GM12872 (cell line): ENCODE results near the gene ENO4.

Experiments
- TF ChIP-seq, protein P1 (sequence below): IDR thresholded peaks from 3 replicates; pipeline ENCODE4 v1.5.1; 2011; ENCODE audit warnings: low read depth, mild to moderate bottlenecking, low read length, moderate library complexity; ENCODE audit not compliant: insufficient read depth

ENO4 gene, protein sequence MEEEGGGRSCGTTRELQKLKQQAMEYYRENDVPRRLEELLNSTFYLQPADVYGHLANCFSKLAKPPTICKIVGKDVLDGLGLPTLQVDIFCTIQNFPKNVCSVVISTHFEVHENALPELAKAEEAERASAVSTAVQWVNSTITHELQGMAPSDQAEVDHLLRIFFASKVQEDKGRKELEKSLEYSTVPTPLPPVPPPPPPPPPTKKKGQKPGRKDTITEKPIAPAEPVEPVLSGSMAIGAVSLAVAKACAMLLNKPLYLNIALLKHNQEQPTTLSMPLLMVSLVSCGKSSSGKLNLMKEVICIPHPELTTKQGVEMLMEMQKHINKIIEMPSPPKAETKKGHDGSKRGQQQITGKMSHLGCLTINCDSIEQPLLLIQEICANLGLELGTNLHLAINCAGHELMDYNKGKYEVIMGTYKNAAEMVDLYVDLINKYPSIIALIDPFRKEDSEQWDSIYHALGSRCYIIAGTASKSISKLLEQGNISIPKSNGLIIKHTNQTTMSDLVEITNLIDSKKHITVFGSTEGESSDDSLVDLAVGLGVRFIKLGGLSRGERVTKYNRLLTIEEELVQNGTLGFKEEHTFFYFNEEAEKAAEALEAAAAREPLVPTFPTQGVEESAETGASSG

DNA sequence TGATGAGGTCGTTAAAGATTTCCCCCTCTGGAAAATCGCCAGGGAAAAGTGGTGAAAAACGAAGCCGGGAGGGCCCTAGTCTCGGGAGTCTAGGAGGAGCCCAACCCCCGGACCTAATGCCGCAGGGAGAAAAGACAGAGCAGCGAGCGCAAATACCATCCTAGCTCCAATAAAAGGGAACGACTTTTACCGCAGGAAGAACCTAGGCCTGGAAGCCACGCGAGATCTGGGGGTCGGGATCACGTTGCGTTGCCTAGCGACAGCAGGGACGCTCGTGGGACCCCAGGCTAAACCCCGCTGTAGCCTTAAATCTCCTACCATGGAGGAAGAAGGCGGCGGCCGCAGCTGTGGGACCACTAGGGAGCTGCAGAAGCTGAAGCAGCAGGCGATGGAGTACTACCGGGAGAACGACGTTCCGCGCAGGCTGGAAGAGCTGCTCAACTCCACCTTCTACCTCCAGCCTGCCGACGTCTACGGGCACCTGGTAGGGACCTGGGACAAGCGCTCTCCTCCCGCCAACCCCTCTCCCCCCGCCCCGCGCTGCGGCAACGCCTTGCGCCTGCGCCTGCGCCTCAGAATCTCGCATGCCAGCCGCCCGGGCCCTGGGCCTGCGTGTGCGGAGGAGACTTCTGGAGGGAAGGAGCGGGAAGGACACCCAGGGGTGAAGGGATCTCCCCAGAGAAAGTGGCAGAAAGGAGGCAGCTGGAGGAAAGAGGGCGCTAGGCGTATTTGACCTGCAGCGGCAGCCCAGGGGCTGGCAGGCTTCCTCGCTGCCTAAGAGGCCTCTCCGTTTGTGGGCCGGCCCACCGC lies at the start of gene ENO4:
Gene ENO4 (plus strand): TSS at position 252 of the 810 bp plus-strand sequence. CDS start 68 bp downstream, at position 320.
- TF ChIP-seq, protein P1, sequence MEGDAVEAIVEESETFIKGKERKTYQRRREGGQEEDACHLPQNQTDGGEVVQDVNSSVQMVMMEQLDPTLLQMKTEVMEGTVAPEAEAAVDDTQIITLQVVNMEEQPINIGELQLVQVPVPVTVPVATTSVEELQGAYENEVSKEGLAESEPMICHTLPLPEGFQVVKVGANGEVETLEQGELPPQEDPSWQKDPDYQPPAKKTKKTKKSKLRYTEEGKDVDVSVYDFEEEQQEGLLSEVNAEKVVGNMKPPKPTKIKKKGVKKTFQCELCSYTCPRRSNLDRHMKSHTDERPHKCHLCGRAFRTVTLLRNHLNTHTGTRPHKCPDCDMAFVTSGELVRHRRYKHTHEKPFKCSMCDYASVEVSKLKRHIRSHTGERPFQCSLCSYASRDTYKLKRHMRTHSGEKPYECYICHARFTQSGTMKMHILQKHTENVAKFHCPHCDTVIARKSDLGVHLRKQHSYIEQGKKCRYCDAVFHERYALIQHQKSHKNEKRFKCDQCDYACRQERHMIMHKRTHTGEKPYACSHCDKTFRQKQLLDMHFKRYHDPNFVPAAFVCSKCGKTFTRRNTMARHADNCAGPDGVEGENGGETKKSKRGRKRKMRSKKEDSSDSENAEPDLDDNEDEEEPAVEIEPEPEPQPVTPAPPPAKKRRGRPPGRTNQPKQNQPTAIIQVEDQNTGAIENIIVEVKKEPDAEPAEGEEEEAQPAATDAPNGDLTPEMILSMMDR: no peak

DNA sequence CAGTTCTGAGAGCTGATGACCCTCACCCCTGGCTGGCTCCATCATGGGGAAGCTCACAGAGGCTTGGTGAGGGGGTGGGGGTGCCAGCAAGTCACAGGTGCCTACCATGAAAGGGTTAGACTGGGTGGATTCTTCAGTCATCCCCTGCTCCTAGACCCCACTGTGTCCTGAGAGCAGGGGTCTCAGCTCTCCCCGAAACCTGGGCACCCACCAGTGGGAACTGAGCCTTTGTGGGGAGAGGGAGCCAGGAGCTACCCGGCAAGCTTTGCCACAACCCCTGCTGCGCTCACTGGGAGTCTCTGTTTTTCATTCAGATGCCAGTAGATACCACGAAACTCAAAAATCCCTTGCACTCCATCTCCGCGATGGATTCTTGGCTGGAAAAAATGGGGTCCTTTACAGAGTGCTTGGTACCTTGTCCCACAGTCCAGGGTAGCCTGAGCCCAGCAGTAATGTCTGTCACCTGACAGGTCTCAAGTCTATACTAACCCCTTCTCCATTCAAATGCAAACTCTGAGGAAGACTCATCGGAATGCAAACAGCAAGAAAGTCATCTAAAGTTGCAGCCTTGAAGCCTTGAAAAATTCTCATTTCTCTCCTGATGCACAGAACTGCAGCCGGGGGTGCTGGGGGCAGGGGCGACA lies 48.9 kb upstream of the ENO4 start:
- TF ChIP-seq, protein P1: no peak

DNA sequence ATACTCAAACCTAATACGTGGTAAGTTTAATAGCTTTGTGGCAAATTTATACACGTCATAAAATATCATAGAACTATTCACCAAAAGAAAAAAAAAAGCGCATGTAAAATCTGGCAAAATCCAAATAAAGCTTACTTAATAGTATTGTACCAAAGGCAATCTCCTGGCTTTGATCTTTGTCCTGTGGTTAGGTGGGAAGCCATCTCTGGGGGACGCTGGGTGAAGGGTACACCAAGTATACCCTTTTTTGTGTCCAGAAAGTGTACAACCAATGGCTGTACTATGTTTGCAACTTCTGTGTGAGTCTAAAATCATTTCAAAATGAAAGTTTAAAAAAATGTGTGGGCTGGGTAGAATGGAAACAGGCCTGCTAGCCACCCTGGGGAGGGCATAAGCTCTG lies 47.6 kb upstream of the ENO4 start:
- TF ChIP-seq, protein P1: no peak

DNA sequence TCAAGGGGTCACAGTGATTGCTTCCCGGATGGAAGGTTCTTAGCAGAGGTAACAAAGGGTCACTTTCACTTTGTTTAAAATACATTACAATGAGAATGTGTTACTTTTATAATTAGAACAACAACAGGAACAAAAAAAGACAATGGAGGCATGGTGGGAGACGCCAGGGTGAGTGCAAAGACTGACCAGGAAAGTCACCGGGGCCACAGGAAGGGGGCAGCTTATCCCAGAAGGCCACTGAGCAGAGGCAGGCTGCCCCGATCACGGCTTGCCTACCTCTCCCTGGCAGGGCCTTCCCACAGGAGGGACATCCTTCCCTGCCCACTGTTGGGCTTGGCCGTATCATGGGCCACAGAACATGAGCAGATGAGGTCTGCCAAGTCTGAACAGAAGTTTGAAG lies 46.8 kb upstream of the ENO4 start:
- TF ChIP-seq, protein P1: no peak

DNA sequence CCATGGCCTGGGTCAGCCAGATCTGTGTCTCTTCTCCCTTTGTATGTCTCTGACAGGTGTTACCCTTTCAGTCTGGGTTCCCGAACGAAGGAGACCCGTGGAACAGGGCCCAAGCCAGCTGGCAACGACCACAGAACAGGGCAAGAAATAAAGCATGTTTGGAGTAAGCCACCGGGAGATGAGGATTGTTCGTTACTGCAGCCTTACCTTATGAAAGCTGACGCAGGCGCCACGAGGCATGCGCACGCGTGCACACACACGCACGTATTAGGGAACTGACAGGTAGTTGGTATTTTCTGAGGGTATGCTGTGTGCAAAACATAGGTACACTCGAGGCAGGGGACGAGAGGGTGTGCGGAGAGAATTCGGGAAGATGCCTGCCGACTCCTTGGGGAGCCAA lies 46.4 kb upstream of the ENO4 start:
- TF ChIP-seq, protein P1: no peak

DNA sequence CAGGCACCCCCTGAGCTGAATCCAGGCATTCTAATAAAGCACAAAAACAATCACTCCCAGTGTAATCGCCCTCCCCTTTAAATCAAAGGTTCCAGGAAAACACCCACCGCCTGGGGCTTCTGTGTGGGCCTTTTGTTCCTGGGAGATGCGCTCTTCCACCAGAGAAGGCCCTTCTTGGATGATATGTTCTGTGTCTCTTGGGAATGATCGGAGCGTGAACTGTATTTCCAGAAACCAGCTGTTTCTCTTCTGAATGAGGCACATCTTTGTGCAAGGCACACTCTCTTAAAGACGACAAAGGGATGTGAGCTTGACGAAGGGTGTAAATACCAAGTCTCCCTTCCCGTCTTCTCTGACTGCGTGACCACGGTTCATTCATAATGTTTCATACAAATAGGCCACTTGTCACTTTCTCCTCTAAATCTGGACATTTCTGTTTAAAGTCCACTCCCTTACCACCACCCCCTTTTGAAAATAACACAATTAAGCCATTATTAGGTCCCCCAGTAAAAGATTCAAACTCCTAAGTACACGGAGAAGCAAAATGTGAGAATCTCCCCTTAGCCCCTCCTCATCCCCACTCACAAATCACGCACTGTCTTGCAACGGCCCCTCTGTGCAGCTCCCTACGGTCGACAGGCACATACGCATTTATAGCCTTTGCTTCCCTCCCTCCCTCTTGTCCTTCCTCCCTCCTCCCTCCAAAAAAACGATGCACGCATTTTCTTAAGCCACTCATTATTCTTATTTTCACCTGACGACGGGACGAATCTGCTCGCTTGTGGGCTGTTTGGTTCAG lies 45.6 kb upstream of the ENO4 start:
- TF ChIP-seq, protein P1: no peak
